ENCODE results near the gene TUBB3.
"Not testable (repeated sequence)": the region's sequence is repeated elsewhere in the genome, so short reads cannot be mapped to it uniquely, and the experiment has no call there.

The TUBB3 gene

DNA sequence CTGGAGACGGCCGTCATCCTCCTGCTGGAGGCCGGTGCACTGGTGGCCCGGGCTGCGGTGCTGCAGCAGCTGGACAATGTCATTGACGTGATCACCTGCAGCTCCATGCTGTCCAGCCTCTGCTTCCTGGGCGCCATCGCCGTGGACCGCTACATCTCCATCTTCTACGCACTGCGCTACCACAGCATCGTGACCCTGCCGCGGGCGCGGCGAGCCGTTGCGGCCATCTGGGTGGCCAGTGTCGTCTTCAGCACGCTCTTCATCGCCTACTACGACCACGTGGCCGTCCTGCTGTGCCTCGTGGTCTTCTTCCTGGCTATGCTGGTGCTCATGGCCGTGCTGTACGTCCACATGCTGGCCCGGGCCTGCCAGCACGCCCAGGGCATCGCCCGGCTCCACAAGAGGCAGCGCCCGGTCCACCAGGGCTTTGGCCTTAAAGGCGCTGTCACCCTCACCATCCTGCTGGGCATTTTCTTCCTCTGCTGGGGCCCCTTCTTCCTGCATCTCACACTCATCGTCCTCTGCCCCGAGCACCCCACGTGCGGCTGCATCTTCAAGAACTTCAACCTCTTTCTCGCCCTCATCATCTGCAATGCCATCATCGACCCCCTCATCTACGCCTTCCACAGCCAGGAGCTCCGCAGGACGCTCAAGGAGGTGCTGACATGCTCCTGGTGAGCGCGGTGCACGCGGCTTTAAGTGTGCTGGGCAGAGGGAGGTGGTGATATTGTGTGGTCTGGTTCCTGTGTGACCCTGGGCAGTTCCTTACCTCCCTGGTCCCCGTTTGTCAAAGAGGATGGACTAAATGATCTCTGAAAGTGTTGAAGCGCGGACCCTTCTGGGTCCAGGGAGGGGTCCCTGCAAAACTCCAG, 3.4 kb upstream of the TUBB3 start:
- DNase-seq: no peak

DNA sequence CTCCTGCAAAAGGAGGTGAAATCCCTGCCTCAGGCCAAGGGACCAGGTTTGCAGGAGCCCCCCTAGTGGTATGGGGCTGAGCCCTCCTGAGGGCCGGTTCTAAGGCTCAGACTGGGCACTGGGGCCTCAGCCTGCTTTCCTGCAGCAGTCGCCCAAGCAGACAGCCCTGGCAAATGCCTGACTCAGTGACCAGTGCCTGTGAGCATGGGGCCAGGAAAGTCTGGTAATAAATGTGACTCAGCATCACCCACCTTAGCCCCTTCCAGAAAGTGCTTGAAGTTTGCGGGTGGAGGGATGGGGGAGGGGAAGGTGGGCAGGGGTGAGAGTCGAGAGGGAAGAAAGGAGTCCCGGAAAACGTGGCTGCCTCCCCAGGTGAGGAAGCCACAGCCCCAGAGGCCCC, 2.4 kb upstream of the TUBB3 start:
- DNase-seq: no peak

DNA sequence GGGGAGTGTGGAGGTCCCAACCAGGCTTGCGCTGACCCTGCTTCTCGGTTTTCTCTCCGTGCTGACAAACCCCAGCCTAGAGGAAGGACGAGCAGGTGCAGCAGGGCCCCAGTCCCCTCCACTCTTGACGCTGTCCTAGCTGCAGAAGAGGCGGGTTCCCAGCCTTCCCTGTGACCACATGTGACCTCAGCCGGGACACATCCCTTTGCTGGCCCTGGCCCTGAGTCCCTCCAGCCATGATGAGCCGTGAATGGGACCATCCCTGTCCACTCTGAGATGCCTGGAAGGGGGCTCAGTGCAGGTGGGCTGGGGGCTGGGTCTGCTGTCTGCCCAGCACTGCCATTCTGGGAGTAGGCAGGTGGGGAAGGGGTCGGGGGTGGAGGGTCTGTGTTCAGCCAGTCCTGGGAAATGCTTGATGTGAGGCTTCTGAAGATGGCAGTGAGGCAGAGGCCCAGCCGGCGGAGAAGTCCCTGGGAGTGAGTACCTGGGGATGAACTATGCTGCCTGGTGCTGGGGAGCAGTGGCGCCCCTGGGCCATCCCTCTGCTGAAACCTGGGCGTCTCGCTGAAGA, 1.9 kb upstream of the TUBB3 start:
- DNase-seq: no peak

DNA sequence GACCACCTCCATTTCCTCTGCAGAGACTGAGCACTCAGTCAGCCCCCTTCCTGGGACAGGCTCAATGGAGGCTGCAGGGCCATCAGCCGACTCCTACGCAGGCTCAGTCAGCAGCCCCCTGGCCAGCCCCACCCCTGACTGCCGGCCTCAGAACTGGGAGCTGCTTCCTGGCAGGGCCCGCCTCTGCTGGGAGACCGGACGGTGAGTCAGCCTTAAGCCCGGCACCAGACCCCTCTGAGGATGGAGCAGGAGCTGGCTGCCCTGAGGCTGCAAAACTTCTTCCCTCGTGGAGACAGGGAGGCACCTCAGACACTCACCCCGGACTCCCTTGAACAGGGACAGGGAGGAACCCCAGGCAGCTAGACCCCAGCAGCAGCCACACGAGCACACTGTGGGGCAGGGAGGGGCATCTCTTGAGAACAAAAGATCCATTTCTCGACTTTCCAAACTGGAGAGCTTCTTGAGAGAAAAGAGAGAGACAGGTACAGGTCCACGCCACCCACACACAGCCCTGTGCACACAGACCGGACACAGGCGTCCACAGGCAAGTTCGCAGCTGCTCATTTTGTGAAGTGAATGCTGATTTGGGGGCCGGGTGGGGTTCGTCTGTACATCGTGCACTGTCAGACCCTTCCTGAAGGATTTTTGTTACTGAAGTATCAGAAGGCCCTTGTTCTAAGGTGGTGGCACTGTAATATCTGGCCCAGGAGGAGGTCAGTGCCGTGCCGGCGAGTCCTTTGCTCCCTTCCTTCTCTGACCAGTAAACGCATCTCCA, 1.3 kb upstream of the TUBB3 start:
- peak; percentile 61 for DNase-seq

DNA sequence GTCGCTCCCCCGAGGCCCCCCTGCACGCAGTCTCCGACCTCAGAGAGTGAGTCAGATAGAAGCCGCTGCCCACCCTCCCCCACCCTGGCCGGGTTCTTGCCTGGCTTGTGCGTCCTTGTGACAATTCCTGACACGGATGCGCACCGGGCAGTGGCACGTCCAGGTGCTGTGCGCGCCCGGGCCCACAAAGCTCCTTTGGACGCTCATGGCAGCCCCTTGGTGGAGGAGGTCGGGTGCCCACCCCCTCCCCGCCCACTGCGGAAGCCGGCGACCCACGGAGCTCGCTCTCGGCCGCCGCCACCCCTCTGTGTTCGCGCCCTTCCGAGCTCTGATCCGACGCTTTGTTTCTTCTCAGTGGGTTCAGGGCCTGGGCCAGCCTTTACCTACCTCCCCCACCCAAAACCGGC, 662 bp upstream of the TUBB3 start:
- DNase-seq: peak; percentile 58

DNA sequence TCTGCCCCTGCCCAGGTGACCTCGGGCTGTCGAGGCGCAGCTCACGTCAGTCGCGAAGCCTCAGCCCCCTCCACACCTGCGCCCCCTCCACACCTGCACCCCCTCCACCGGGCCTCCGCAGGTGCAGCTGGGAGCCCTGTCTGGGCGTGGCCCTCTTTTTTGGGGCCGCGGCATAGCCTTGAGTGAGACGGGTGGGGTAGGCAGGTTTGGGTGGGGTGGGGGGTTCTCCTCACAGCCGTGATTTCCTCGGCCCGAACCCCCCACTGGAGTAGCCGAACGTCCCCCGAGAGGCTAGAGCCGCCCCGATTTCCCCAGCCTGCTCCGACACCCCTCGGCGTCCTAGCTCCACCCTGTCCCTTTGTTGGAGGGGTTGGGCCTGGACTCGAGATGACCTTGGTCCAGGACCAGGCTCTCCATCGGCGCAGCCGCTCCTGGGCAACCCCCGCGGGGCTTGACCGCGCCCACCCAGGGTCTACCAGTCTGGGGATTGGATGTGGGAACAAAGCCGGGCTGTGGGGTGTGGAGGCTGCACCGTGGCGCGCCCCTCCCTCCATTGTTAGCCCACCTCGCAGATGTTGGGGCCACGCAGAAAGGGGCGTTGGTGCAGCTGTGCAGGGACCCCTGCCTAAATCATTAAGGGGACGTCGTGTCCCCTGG, 626 bp downstream of the TUBB3 start:
- DNase-seq: no peak

DNA sequence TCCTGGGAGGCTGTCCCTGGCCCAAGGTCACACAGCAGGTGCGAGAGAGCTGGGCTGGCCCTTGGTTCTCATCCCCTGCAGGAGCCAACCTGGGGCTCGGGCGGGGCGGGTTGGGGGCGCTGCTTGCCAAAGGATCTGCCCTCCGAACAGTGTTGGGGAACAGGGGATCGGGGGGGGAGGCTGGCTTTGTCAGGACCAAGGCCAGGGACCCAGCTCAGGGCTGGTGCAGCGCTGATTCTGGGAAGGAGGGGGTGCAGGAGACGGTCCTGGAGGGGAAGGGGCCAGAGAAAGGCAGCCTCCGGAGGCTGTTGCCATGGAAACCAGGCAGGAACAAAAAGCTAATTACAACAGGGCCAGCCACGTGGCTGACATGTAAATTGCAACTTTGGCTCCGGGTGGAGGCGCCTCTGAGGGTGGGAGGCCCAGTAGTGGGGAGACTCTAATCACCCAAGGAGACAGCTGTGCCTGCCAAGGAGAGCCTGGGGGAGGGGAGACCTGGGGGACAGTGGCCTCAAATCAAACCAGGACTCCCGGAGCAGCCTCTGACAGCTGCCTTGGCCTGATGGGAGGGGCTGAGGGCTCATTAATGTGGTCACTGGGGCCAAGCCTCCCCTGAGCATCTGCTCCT, 1.3 kb downstream of the TUBB3 start:
- DNase-seq: peak; percentile 38

DNA sequence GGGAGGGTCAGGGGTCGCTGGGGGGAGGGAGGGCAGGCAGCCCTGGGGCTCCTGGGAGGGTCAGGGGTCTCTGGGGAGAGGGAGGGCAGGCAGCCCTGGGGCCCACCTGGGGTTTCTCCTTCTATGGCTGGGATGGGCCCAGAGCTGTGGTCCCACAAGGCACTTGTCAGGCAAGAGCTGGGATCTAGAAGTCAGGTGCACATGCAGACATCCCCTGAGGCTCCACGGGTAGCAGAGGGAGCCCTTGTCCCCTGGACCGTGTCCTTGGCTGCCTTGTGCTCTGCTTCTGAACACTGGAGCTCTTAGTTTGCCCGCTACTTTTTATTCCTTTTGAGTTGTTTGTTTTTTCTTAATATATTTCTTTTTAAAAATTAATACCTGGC, 1.8 kb downstream of the TUBB3 start:
- no peak for DNase-seq

DNA sequence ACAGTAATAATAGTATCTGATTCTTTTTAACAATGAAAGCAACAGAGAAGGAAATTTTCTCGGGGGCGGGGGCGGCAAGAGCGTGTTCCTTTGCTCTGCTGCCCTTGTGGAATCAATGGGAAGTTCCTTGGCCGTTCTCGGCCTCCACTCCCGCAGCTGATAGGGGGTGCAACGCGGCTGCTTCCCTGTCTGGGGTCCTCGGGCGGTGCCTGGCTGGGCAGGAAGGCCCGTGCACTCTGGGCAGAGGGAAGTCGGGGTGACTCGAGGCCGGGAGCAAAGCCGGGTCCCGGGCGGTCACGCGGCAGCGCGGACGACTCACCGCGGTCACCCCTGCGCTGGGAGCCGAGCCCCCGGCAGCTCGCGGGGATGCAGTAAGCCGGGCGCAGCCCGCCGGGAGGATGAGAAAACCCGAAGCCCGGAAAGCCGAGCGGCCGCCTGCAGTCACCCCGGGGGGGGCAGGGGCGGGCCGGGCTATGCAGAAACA, 2.5 kb downstream of the TUBB3 start:
- DNase-seq: no peak

DNA sequence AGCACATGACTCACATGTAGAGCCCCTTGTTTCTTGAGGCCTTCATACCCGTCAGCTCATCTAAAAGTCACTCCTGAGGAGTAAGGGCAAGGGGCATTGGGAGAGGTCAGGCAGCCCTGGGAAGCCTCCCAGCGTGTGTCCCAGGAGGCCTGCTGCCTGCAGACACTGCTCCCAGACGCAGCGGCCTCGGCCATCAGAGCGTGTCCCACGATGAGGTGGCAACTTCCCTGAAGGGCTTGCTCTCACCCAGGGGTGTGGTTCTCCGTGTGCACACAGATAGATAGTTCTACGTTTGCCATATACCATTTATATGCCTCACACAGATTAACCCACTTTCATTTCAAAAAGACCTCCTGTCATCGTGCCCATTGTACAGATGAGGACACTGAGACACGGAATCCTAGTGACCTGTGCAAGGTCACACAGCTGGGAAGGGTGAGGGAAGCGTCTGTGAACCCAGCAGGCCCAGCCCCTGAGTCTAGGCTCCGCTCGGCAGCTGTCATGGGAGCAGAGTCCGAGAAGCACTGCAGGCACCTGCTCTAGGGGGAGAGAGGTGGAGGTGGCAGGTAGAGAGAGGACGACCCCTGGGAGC, 8.3 kb downstream of the TUBB3 start:
- no peak for DNase-seq

DNA sequence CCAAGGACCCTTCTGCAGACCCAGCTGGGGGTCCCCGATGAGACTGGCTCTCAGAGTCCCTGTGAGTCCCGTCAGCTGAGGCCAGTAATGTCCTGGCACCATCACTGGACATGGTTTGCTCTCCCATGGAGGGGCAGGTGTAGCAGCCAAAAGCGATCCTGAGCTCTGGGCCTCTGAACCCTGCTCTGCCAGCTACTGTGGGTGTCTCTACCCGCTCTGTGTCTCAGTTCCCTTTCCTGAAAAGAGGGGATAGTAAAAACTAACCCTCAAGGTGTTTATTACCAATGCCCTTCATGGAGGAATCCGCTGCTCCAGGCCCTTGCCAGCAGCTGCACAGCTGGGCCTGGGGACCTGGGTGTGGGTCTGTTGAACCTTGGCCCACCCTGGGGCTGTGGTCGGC, 8.8 kb downstream of the TUBB3 start:
- no peak for DNase-seq

DNA sequence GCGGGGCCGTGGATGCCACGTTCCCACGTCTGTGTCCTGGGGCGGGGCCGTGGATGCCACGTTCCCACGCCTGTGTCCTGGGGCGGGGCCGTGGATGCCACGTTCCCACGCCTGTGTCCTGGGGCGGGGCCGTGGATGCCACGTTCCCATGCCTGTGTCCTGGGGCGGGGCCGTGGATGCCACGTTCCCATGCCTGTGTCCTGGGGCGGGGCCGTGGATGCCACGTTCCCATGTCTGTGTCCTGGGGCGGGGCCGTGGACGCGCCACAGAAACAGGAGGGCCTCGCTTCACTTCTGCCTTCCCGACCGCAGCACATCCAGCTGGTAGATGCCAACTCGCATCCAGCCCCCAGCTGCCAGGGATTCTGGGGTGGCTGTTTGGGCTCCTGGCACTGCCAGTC, 10.9 kb downstream of the TUBB3 start:
- not testable (repeated sequence) for DNase-seq

DNA sequence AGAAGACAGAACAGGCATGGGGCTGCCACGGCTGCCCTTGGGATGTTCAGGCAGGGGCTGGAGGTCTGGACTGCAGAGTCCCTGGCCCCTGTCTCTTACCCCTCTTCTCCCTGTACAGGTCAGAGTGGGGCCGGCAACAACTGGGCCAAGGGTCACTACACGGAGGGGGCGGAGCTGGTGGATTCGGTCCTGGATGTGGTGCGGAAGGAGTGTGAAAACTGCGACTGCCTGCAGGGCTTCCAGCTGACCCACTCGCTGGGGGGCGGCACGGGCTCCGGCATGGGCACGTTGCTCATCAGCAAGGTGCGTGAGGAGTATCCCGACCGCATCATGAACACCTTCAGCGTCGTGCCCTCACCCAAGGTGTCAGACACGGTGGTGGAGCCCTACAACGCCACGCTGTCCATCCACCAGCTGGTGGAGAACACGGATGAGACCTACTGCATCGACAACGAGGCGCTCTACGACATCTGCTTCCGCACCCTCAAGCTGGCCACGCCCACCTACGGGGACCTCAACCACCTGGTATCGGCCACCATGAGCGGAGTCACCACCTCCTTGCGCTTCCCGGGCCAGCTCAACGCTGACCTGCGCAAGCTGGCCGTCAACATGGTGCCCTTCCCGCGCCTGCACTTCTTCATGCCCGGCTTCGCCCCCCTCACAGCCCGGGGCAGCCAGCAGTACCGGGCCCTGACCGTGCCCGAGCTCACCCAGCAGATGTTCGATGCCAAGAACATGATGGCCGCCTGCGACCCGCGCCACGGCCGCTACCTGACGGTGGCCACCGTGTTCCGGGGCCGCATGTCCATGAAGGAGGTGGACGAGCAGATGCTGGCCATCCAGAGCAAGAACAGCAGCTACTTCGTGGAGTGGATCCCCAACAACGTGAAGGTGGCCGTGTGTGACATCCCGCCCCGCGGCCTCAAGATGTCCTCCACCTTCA, 11.7 kb downstream of the TUBB3 start:
- no peak for DNase-seq

DNA sequence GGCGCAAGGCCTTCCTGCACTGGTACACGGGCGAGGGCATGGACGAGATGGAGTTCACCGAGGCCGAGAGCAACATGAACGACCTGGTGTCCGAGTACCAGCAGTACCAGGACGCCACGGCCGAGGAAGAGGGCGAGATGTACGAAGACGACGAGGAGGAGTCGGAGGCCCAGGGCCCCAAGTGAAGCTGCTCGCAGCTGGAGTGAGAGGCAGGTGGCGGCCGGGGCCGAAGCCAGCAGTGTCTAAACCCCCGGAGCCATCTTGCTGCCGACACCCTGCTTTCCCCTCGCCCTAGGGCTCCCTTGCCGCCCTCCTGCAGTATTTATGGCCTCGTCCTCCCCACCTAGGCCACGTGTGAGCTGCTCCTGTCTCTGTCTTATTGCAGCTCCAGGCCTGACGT, 12.5 kb downstream of the TUBB3 start:
- DNase-seq: not testable (repeated sequence)

DNA sequence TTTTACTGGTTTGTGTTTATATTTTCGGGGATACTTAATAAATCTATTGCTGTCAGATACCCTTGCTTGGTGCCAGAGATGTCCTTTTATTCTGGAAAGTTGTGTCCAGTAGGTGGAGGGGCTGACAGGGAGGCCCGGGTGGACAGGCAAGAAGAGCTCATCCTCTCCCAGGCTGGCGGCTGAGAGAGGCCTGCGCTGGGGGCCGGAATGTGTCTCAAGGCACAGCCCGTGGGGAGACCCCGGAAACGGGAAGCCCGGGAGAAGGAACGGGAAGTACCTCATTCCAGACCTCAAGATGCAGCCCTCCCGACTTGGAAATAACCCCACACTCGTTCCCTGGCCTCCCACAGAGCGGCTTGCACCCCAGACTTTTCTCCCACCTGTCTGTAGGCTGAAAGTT, 12.9 kb downstream of the TUBB3 start:
- DNase-seq: no peak

DNA sequence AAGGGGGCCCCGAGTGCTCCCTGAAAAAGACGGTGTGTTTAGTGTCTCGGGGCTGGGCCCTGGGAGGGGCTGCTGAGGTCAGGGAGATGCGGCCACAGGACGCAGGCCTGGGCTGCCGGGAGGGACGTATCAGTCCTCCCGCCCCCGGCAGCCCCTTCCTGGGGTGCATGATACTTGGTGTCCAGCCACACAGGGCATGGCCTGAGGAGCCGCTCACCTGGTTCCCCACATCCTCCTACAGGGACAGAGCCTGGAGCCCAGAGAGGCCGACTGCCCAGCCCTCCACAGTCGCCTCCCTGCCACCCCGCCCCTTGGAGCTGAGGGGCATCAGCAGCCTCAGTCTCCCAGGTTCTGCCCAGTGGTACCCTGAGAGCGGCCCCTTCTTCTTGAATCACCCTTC, 13.4 kb downstream of the TUBB3 start:
- DNase-seq: no peak

DNA sequence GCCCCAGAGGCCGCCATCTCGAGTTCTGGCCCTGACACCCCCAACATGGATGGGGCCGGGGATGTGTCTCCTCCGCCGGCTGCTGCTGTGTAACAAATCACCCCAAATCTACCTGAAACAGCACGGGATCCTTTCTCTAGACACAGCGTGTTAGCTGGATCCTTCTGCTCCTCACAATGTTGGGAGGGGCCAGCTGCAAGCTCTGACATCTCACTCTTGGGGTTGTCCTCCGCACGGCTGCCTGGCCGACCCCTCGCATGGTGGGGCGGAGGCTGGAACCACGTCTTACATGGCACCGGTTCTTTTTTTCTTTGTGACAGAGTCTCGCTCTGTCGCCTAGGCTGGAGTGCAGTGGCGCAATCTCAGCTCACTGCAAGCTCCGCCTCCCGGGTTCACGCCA, 13.8 kb downstream of the TUBB3 start:
- DNase-seq: no peak

DNA sequence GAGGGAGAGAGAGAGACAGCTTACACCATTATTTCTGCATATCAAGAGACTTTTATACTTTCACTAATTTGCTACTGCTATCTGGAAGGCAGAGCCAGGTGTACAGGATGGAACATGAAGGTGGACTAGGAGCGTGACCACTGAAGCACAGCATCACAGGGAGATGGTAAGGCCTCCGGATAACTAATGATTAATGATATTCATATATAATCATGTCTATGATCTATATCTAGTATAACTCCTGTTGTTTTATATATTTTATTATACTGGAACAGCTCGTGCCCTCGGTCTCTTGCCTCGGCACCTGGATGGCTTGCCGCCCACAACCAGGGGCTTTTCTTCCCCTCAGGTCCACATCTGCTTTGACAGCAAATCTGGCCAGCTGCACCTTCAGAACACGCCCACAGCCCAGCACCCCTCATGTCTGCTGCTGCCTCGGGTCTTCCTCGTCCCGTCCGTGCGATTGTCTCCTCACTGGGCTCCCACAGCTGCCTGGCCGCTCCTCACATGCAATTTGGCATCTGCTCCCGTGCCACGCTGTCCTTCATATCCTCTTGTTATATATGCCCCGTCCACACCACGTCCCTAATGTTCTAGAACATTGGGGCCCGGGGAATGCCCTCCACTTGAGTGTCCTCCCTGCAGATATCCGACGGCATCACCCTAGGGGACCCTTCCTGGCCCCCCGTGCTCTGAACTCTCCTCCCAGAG, 15.2 kb downstream of the TUBB3 start:
- DNase-seq: no peak

DNA sequence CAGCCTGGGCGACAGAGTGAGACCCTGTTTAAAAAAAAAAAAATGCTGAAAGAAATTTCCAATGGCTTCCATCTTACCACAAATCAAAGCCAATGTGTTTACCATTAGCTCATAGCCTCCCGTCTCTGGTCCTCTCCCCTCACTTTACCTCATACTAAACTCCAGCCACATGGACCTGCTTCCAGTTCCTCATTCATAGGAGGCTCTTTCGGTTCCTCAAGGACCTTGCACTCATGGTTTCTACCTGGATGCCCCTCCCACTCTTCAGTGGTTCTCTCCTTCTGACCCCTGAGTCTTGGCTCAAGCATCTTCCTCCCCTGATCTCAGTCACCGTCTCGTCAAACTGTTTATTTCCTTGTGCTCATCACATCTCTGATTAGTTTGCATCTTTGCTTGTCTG, 21.6 kb downstream of the TUBB3 start:
- peak; percentile 42 for DNase-seq

DNA sequence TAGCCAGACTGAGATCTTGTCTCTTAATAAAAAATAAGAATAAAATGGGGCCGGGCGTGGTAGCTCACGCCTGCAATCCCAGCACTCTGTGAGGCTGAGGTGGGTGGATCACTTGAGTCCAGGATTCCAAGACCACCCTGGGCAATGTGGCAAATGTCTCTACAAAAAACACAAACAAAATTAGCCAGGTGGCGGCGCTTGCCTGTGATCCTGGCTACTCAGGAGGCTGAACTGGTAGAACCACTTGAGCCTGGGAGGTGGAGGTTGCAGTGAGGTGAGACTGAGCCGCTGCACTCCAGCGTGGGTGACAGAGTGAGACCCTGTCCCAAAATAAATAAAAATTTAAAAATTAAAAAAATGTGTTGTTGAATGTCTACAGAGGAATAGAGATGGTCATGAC, 22.5 kb downstream of the TUBB3 start:
- no peak for DNase-seq

DNA sequence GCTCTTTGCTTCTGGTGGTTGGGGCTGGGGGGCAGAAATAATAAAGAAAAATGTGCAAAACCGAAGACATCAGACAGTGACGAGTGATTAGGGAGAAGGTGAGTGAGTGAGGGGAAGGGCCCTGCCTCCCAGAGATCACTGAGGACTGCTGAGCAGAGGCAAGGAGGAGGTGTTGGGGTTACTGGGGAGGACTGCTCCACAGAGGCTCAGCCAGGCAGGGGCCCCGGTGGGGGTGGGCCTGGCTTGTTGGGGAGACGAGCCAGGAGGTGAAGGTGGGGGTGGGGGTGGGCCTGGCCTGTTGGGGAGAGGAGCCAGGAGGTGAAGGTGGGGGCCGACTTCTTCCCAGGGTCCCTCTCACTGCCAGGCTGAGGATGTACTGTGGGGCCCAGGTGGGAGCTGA, 23.4 kb downstream of the TUBB3 start:
- DNase-seq: no peak

Data from MV-4-11 (cell line).